Neuronal stem cell (in vitro differentiated cells): ENCODE results near the gene RNF212B.

Experiments
- DNase-seq: peaks from one replicate; pipeline ENCODE4 v3.0.0-alpha.2; 2013; ENCODE audit warnings: low spot score
- H2AFZ ChIP-seq: one replicate; pipeline ENCODE4 v1.6.1; 2013; ENCODE audit warnings: mild to moderate bottlenecking, low read length, inconsistent platforms
- H2AK5ac ChIP-seq: 2 replicates; pipeline ENCODE4 v1.6.1; 2013; ENCODE audit warnings: low read depth, mild to moderate bottlenecking, inconsistent platforms, low read length, moderate library complexity, mixed read lengths
- H2BK120ac ChIP-seq: 2 replicates; pipeline ENCODE4 v1.6.1; 2013; ENCODE audit warnings: low read depth, mild to moderate bottlenecking, inconsistent platforms, low read length, moderate library complexity, mixed read lengths
- H2BK12ac ChIP-seq: one replicate; pipeline ENCODE4 v1.6.1; 2013; ENCODE audit warnings: low read length, inconsistent platforms
- H2BK15ac ChIP-seq: 2 replicates; pipeline ENCODE4 v1.6.1; 2013; ENCODE audit warnings: mild to moderate bottlenecking, low read length, inconsistent platforms, mixed read lengths
- H2BK5ac ChIP-seq: one replicate; pipeline ENCODE4 v1.6.1; 2013; ENCODE audit warnings: inconsistent platforms, mild to moderate bottlenecking, low read length, moderate library complexity
- H3K14ac ChIP-seq: one replicate; pipeline ENCODE4 v1.6.1; 2013; ENCODE audit warnings: low read length, inconsistent platforms
- H3K18ac ChIP-seq: 2 replicates; pipeline ENCODE4 v1.6.1; 2013; ENCODE audit warnings: low read length, inconsistent platforms
- H3K23ac ChIP-seq: 2 replicates; pipeline ENCODE4 v1.6.1; 2013; ENCODE audit warnings: low read depth, mild to moderate bottlenecking, mixed read lengths, low read length, inconsistent platforms; ENCODE audit not compliant: poor library complexity
- H3K27ac ChIP-seq: replicated peaks from 3 replicates; pipeline ENCODE4 v1.5.1; 2013; ENCODE audit warnings: low read length, inconsistent platforms
- H3K27me3 ChIP-seq, 3 experiments: 2 replicates each; pipeline ENCODE4 v1.6.1; 2013; ENCODE audit warnings: low read length in 3 of 3, mild to moderate bottlenecking in 2 of 3, inconsistent platforms in 1 of 3, low read depth in 1 of 3, mixed read lengths in 1 of 3, moderate library complexity in 1 of 3; ENCODE audit not compliant: control insufficient read depth in 3 of 3, insufficient read depth in 3 of 3
- H3K36me3 ChIP-seq, 2 donors: replicated peaks in 1 of 2; 2 replicates each; pipeline ENCODE4 v1.6.1; 2013; ENCODE audit warnings: low read length in 2 of 2; ENCODE audit not compliant: control insufficient read depth in 2 of 2, insufficient read depth in 2 of 2
- H3K4ac ChIP-seq: 2 replicates; pipeline ENCODE4 v1.6.1; 2013; ENCODE audit warnings: inconsistent platforms, mild to moderate bottlenecking, low read length, moderate library complexity
- H3K4me1 ChIP-seq, 2 donors: 1 replicate in 1 of 2; 2 replicates in 1 of 2; pipeline ENCODE4 v1.6.1; 2013; ENCODE audit warnings: low read length in 2 of 2, low read depth in 1 of 2; ENCODE audit not compliant: control insufficient read depth in 2 of 2, insufficient read depth in 1 of 2
- H3K4me2 ChIP-seq: one replicate; pipeline ENCODE4 v1.6.1; 2013; ENCODE audit warnings: mild to moderate bottlenecking, low read length, inconsistent platforms; ENCODE audit not compliant: insufficient read depth, poor library complexity, severe bottlenecking
- H3K4me3 ChIP-seq, 2 donors: 2 replicates each; pipeline ENCODE4 v1.5.1; 2013; ENCODE audit warnings: low read length in 2 of 2, mild to moderate bottlenecking in 2 of 2, inconsistent platforms in 1 of 2, moderate library complexity in 1 of 2
- H3K79me1 ChIP-seq: one replicate; pipeline ENCODE4 v1.6.1; 2013; ENCODE audit warnings: low read depth, mild to moderate bottlenecking, inconsistent platforms, low read length, moderate library complexity
- H3K9ac ChIP-seq: one replicate; pipeline ENCODE4 v1.6.1; 2013; ENCODE audit warnings: mild to moderate bottlenecking, low read depth, low read length, inconsistent platforms; ENCODE audit not compliant: poor library complexity
- H3K9me3 ChIP-seq, 2 donors: replicated peaks in 1 of 2; 2 replicates each; pipeline versions ENCODE3 to v1.6.1; 2013; ENCODE audit warnings: low read length in 2 of 2, mild to moderate bottlenecking in 2 of 2, inconsistent platforms in 1 of 2, low read depth in 1 of 2, mixed read lengths in 1 of 2, moderate library complexity in 1 of 2; ENCODE audit not compliant: control insufficient read depth in 2 of 2, insufficient read depth in 1 of 2
- H4K8ac ChIP-seq: one replicate; pipeline ENCODE4 v1.6.1; 2013; ENCODE audit warnings: low read depth, mild to moderate bottlenecking, inconsistent platforms, low read length, moderate library complexity
- H4K91ac ChIP-seq: one replicate; pipeline ENCODE4 v1.6.1; 2013; ENCODE audit warnings: low read length, low read depth, mild to moderate bottlenecking, inconsistent platforms; ENCODE audit not compliant: poor library complexity
- WGBS, 2 donors: extraction: QIAGEN DNeasy Blood & Tissue Kit; methylation state at CpG; one replicate each; pipeline ENCODE4 v1.1.7; 2013; ENCODE audit warnings: missing lambda C conversion rate in 2 of 2, mixed read lengths in 1 of 2; ENCODE audit not compliant: insufficient read length in 2 of 2, insufficient replicate concordance in 1 of 2; ENCODE audit errors: extremely low coverage in 2 of 2; 5-methylcytosine and 5-hydroxymethylcytosine counted together

RNF212B gene

DNA sequence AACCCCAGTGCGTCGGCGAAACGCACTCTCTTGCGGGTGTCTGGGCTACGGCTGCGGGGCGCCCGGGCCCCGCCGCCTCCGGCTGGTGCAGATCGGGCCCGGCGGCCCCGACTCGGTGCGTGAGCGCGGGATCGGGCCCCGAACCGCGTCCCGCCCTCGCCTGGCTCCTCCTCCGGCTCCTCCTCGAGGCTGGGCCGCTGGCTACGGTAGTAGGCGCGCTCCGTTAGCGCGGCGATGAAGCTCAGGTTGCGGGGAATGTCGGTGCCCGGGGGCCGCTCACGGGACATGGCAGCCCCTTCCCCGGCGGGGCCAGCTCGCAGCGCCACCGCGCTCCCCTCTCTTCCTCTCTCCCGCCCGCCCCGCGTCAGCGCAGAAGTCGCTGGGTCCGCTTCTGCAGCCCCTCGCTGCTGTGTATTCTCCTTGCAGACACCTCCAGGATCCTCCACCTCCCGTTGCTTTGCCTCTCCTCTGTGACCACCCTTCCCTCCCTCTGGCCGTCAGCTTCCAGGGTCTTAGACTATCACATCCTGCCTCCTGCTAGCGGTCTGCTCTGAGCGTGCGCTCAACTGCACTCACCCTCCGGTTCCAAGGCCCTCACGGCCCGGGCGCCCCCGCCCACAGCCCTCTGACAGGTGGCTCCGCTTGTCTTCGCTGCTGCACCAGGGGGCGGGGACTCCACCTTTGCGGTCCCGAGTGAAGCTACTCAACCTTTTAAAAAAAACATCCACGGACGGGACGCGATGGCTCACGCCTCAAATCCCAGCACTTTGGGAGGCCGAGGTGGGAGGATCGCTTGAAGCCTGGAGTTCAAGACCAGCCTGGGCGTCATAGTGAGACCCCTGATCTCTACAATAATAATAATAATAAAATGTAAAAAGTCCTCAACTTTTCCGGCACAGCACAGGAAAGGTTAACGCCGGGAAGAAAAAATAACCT is 64.8 kb downstream of the RNF212B start, which contains the start of gene PPP1R3E:
PPP1R3E (minus strand) TSS at position 570 of the 936 bp plus-strand sequence; CDS start at position 287, 283 bp downstream.
- no peak within 1 kb of the TSS for H4K91ac ChIP-seq

DNA sequence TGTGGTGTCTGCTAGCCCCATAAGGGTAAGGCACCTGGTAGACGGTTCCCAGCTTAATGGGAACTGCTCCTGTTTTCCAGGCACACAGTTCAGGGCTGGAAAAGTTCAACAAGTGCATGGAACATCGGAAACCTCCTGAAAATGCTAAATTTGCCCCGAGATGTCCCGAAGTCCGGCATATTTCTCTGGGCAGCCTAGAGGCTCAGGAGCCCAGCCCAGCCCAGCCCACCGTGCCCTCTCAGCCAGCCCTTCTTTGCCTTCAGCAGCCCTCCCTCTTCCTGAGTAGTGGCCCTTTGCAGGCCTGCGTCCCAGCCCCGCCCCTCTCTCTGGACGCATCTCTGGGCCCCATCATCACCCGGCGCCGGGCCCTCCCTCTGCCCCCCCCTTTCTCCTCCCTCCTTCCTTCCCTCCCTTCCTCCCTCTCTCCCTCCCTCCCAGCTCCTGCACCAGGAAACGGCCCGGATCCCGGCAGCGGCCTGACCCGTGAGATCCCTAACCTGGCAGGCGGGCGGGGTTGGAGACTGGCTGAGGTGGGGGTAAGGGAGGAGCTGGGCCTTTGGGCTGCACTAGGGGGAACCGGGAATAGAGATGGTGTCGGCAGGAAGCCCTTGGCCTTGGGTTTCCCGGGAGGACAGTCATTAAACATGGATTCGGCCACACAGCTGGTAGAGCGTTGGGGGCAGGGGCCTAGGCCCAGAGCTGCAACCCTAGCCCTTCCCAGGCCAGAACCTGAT is 68.8 kb downstream of the RNF212B start, which contains the start of gene BCL2L2:
BCL2L2 (plus strand) TSS at position 422 of the 734 bp plus-strand sequence. CDS start 935 bp downstream, outside the sequence.
- Histone ChIP-seq H3K23ac (peak within 1 kb of the TSS; percentile 5), H3K4ac (no peak within 1 kb of the TSS), H2BK120ac (no peak within 1 kb of the TSS), H3K18ac (peak within 1 kb of the TSS; percentile 33), H3K27ac (peak within 1 kb of the TSS; percentile 86), H3K9me3 (peaks cover 0 to 2% of the 10 kb centered on the region in 2 donors), H2BK5ac (peak within 1 kb of the TSS; percentile 63), H3K4me3 (peak within 1 kb of the TSS; percentile 82 to 89), H2AFZ (peak within 1 kb of the TSS; percentile 82), H2AK5ac (peak within 1 kb of the TSS; percentile 20), H2BK15ac (no peak within 1 kb of the TSS), H3K36me3 (peaks cover 21 to 45% of the 10 kb centered on the region in 2 donors), H2BK12ac (no peak within 1 kb of the TSS), H3K4me2 (peak within 1 kb of the TSS; percentile 69), H3K27me3 (no peaks in the 10 kb centered on the region), H3K14ac (no peak within 1 kb of the TSS), H4K8ac (no peak within 1 kb of the TSS), H3K79me1 (peaks cover 7% of the 10 kb centered on the region), H4K91ac (no peak within 1 kb of the TSS), H3K9ac (peak within 1 kb of the TSS; percentile 78), H3K4me1 (peaks cover 5 to 7% of the 10 kb centered on the region in 2 donors)
- peak; percentile 86 for DNase-seq
- WGBS, 2 donors, result no CpG with 5 or more reads among the region's 24 CpGs

More for the DNA sequence above, 64.8 kb downstream of the RNF212B start, which contains the start of gene PPP1R3E:
- peak within 1 kb of the TSS; percentile 13 for H2AK5ac ChIP-seq
- H3K36me3 ChIP-seq, result peaks cover 3 to 22% of the 10 kb centered on the region in 2 donors
- H2BK12ac ChIP-seq, result no peak within 1 kb of the TSS
- H3K23ac ChIP-seq, result peak within 1 kb of the TSS; percentile 83
- peak; percentile 61 for DNase-seq
- peak within 1 kb of the TSS; percentile 42 for H2BK15ac ChIP-seq
- no peaks in the 10 kb centered on the region for H3K27me3 ChIP-seq
- H2BK5ac ChIP-seq, result peak within 1 kb of the TSS; percentile 49
- peak within 1 kb of the TSS; percentile 88 for H3K9ac ChIP-seq
- H4K8ac ChIP-seq, result no peak within 1 kb of the TSS
- no peaks in the 10 kb centered on the region for H3K79me1 ChIP-seq
- H3K4me1 ChIP-seq, result peaks cover 5 to 11% of the 10 kb centered on the region in 2 donors
- no CpG with 5 or more reads among the region's 81 CpGs for WGBS, 2 donors
- H3K4me3 ChIP-seq, result peak within 1 kb of the TSS; percentile 61 to 83
- H2AFZ ChIP-seq, result peak within 1 kb of the TSS; percentile 97
- H3K18ac ChIP-seq, result peak within 1 kb of the TSS; percentile 94
- H3K27ac ChIP-seq, result peak within 1 kb of the TSS; percentile 85
- H2BK120ac ChIP-seq, result no peak within 1 kb of the TSS
- H3K4ac ChIP-seq, result no peak within 1 kb of the TSS
- peak within 1 kb of the TSS; percentile 58 for H3K14ac ChIP-seq
- H3K4me2 ChIP-seq, result peak within 1 kb of the TSS; percentile 91
- H3K9me3 ChIP-seq, result no peaks in the 10 kb centered on the region

DNA sequence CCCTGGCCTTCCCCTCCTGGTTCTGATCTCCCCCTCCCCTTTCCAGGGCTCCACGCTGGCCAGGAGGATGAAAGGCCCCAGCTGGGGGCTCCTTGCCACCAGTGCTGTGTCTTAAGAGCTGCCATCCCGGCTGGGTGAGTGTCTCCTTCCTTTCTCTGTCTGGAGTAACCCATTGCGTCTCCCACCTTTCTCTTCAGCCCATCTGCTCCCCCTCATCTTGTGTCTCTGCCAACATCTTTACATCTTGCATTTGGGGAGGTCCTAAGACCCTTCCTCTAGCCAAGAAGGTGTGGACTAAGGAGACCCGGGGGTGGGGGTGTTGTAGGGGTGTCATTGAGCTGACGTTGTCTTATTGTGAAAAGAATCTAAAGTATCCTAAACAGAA is 69.4 kb downstream of the RNF212B start:
- no peak for DNase-seq
- peaks cover 21 to 49% of the 10 kb centered on the region in 2 donors for H3K36me3 ChIP-seq
- H2AFZ ChIP-seq, result peak overlapping the region; percentile 82
- no peak overlapping the region for H3K14ac ChIP-seq
- H2BK120ac ChIP-seq, result no peak overlapping the region
- H3K18ac ChIP-seq, result peak overlapping the region; percentile 8
- H3K4me3 ChIP-seq, result peak overlapping the region; percentile 82 to 89
- no peak overlapping the region for H2BK12ac ChIP-seq
- peaks cover 7% of the 10 kb centered on the region for H3K79me1 ChIP-seq
- H3K9ac ChIP-seq, result peak overlapping the region; percentile 78
- H3K23ac ChIP-seq, result no peak overlapping the region
- H4K8ac ChIP-seq, result no peak overlapping the region
- peaks cover 5 to 7% of the 10 kb centered on the region in 2 donors for H3K4me1 ChIP-seq
- H3K4me2 ChIP-seq, result peak overlapping the region; percentile 69
- peaks cover 0 to 2% of the 10 kb centered on the region in 2 donors for H3K9me3 ChIP-seq
- H3K27me3 ChIP-seq, result no peaks in the 10 kb centered on the region
- H2AK5ac ChIP-seq, result no peak overlapping the region
- no peak overlapping the region for H4K91ac ChIP-seq
- no CpG with 5 or more reads among the region's 5 CpGs for WGBS, 2 donors
- peak overlapping the region; percentile 74 for H3K27ac ChIP-seq
- H3K4ac ChIP-seq, result no peak overlapping the region
- H2BK5ac ChIP-seq, result peak overlapping the region; percentile 63
- H2BK15ac ChIP-seq, result no peak overlapping the region
